Right cardiac atrium (tissue), 5 donors: Measurements from ENCODE around the gene STARD3. TPM values are rescaled to one million over a fixed set of nuclear protein-coding genes. Genes with fewer than 3 reads are reported as not detected.
A peak's percentile ranks its signal among the peaks of the same experiment; 100 is the strongest.

Experiments
- ATAC-seq, 2 donors: fragments of 200-7000 bp; cut with Tn5 transposase; one replicate each; pipeline versions ENCODE4 v1.8.0 to v1.9.1; 2020; ENCODE audit warnings: moderate library complexity in 2 of 2, mild to moderate bottlenecking in 1 of 2
- DNase-seq, 3 donors: peaks; one replicate each; pipeline ENCODE4 v3.0.0-alpha.2; 2020
- H3K27ac ChIP-seq: one replicate; pipeline ENCODE4 v1.5.1; 2013; ENCODE audit warnings: mild to moderate bottlenecking, low read length, control low read depth, moderate library complexity
- H3K27me3 ChIP-seq: one replicate; pipeline ENCODE4 v1.6.1; 2013; ENCODE audit not compliant: control insufficient read depth, insufficient read depth
- H3K4me1 ChIP-seq: one replicate; pipeline ENCODE4 v1.6.1; 2013; ENCODE audit warnings: low read length; ENCODE audit not compliant: control insufficient read depth, insufficient read depth
- H3K4me3 ChIP-seq: one replicate; pipeline ENCODE4 v1.5.1; 2013; ENCODE audit warnings: low read length, control low read depth
- H3K9me3 ChIP-seq: one replicate; pipeline ENCODE4 v1.6.1; 2013; ENCODE audit warnings: low read length; ENCODE audit not compliant: control insufficient read depth
- WGBS: extraction: QIAGEN DNeasy Blood & Tissue Kit; methylation state at CpG from one replicate; pipeline ENCODE4 v1.1.7; 2013; 5-methylcytosine and 5-hydroxymethylcytosine counted together
- intact Hi-C, 4 donors: fragments of 100-400 bp; cut with DNase I; formaldehyde crosslinking; loops; one replicate each; pipeline versions ENCODE4 v1.11.0 to v1.14.0; 2022 to 2023
- polyA plus RNA-seq: library from polyadenylated mRNA; stranded (reverse); fragments of 200-250 nt; gene quantifications from one replicate; pipeline ENCODE4 v1.2.3, GENCODE V29; 2013
- total RNA-seq, 4 donors: library from RNA; stranded (reverse); fragmentation: NEBNext Ultra II Directional; extraction: Animal tissue kit (Norgen Biotek cat#: 25700); gene quantifications; one replicate each; pipeline ENCODE4 v1.2.1, GENCODE V29; 2021
- donor health status: healthy with polysubstance abuse.
- donor health status: DM: no; HTN: yes; CAD: no.
- donor health status: DM: no; HTN: no; CAD: no.
- donor health status: DM: no; HTN: yes; CAD: no; lungs with severe emphysema.
- donor health status: DM: yes; HTN: yes; CAD: no.

Gene STARD3
- total and polyA plus RNA-seq, 5 donors = 19.2 to 26.2 (median 22.7) TPM

DNA sequence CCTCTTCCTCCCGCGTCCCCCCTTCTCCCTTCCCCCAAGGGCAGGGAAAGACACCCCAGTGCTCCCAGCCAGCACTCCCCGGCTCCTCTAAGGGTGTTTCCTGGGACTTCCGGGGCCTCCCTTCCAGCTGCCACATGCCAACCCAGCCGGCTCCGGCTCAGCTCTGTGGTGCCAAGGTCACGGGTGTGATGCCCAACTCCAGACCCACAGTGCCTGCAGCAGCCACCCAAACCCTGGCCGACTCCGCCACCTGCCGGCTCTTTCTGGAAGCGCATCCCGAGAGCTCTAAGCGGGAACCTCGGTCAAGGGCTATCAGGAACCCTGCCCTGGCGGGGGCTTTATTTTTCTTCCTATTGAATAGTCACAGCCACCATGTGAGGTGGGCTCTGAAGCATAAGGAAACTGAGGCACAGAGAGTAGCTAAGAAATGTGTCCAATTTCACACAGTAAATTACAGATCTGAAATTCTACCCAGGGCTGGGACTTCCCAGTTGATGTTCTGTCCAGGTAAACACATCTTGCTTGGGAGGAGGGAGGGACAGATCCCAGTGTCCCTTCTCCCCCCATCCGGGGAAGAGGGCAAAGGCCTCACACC is 13.5 kb upstream of the STARD3 start:
- Histone ChIP-seq H3K4me1 (peaks cover 2% of the 10 kb centered on the region), H3K27me3 (no peaks in the 10 kb centered on the region), H3K4me3 (no peak overlapping the region), H3K9me3 (no peaks in the 10 kb centered on the region), H3K27ac (no peak overlapping the region)
- DNase-seq = peak; percentile 83 to 95 (median 95)
- ATAC-seq = peak; percentile 67 to 71
- intact Hi-C loops = loop anchor here (2.0 to 10.0 kb wide), 5 partner anchors 51 to 129 kb away; no protein-coding TSS in a partner anchor
- 4% methylated on average over 16 of the region's 16 CpGs for WGBS

DNA sequence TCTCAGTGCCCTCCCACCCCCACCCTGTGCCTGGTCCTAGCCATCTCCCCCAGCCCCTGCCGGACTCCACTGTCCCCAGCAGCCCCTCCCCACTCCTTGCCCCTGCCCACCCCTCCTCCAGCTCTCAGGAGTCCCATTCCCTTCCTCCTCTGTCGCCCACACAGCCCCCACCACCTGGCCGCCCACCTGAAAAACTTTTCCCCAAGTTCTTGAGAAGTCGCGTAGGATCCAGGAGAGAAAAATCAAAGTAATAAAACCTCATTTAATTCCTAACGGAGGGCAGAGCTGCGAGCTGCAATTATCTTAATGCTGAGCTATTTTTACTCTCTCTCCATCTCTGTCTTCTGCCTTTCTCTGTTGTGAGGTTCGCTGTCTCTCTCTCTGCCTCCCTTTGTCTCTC is 12.6 kb upstream of the STARD3 start:
- ATAC-seq (no peak), DNase-seq (no peak)
- Histone ChIP-seq H3K4me1 (peaks cover 2% of the 10 kb centered on the region), H3K4me3 (no peak overlapping the region), H3K27me3 (no peaks in the 10 kb centered on the region), H3K27ac (no peak overlapping the region), H3K9me3 (no peaks in the 10 kb centered on the region)
- WGBS = 74% methylated on average over 8 of the region's 8 CpGs
- intact Hi-C loops = loop anchor here in 3 of 4 donors (5.0 to 10.0 kb wide), 4 partner anchors 50 to 128 kb away; no protein-coding TSS in a partner anchor

DNA sequence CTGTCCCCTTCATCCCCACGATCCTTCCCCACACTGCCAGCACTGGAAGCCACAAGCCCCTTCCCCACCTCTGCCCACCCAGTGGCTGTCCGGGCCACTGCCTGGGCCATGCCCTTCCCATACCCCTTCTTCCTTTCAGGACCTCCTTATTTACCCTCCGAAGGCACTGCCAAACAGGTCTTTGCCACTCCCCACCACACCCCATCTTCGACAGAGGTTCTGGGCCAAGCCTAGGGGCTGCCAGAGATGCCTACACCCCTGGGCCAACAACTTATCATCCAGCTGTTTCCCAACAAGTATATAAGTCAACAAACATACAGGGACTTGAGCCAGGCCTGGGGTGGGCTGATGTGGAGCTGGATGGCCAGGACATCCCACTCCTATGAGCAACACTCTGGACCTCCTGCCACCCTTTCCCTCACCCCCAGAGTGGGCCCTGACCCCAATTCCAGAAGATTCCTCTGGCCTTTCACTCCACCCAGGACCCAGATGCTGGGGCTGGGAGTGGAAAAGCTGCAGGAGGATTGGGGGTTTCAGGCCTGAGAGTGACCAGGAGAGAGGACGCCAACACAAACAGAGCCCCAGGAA is 11.7 kb upstream of the STARD3 start:
- 47% methylated on average over 5 of the region's 5 CpGs for WGBS
- H3K9me3 ChIP-seq = no peaks in the 10 kb centered on the region
- no peaks in the 10 kb centered on the region for H3K27me3 ChIP-seq
- intact Hi-C loops = loop anchor here in 1 of 4 donors (10.0 kb wide), 1 partner anchor 50 kb away; no protein-coding TSS in a partner anchor
- no peak for DNase-seq
- ATAC-seq = no peak
- H3K4me1 ChIP-seq = peaks cover 2% of the 10 kb centered on the region
- H3K4me3 ChIP-seq = no peak overlapping the region
- H3K27ac ChIP-seq = no peak overlapping the region

DNA sequence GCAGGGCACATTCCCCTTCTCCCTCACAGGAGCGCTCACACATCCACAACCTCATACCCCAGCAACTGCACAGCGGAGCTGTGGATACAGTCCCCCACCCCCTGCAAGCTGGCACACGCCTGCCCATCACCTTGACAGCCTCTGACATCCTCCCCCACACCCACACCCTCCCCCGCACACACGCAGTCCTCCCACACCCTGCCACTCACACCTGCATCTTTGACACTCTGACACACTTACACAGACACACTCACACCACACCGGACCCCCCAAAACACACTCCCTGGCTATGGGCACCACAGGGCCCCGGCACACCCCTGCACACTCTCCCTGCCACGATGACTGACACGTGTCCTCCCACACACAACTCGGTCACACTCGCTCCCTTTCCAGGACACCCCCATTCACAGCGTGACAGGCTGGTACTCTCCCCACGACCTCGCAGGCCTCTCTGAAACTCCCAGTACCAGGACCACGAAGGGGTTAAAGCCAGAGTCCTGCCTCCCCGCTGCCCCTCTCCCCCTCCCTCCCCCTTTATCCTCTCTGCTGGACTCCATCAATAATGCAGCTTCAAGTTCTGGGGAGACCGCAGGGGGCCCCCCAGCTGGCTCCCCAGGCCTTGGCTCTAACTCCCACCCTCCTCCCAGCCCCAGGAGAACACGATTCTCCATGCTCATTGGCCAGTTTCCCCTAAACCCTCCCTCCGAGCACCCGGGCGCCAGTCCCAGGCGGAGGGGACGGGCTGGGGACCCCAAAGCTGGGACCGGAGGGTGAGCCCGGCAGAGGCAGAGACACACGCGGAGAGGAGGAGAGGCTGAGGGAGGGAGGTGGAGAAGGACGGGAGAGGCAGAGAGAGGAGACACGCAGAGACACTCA is 10.5 kb upstream of the STARD3 start, which contains the start of gene PPP1R1B:
TSS of gene PPP1R1B (plus strand) at position 782 of the 876 bp plus-strand sequence. CDS start 441 bp downstream, outside the sequence.
- ATAC-seq = no peak
- intact Hi-C loops = loop anchor here in 1 of 4 donors (10.0 kb wide), 1 partner anchor 48 kb away; no protein-coding TSS in a partner anchor
- Histone ChIP-seq H3K9me3 (no peaks in the 10 kb centered on the region), H3K4me1 (peaks cover 2% of the 10 kb centered on the region), H3K27me3 (no peaks in the 10 kb centered on the region), H3K27ac (no peak within 1 kb of the TSS), H3K4me3 (peak within 1 kb of the TSS; percentile 33)
- 20% methylated on average over 29 of the region's 29 CpGs for WGBS
- DNase-seq = no peak

DNA sequence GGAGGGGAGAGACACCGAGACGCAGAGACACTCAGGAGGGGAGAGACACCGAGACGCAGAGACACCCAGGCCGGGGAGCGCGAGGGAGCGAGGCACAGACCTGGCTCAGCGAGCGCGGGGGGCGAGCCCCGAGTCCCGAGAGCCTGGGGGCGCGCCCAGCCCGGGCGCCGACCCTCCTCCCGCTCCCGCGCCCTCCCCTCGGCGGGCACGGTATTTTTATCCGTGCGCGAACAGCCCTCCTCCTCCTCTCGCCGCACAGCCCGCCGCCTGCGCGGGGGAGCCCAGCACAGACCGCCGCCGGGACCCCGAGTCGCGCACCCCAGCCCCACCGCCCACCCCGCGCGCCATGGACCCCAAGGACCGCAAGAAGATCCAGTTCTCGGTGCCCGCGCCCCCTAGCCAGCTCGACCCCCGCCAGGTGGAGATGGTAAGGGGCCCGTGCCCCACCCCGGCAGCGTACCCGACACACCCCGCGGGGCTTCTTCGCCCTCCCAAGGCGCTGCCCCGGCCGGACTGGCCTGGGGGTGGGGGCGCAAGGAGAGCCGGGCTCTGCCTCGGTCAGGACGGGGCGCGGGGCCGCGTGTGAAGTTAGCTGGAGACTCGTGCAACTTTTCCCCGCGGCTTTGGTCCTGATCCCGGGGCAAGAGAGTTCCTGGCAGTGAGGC is 9.8 kb upstream of the STARD3 start:
- ATAC-seq (no peak), DNase-seq (no peak)
- WGBS = 2% methylated on average over 72 of the region's 72 CpGs
- Histone ChIP-seq H3K4me3 (peak overlapping the region; percentile 33), H3K27ac (no peak overlapping the region), H3K4me1 (peaks cover 2% of the 10 kb centered on the region), H3K27me3 (no peaks in the 10 kb centered on the region), H3K9me3 (no peaks in the 10 kb centered on the region)
- intact Hi-C loops = loop anchor here in 1 of 4 donors (10.0 kb wide), 1 partner anchor 48 kb away; no protein-coding TSS in a partner anchor

DNA sequence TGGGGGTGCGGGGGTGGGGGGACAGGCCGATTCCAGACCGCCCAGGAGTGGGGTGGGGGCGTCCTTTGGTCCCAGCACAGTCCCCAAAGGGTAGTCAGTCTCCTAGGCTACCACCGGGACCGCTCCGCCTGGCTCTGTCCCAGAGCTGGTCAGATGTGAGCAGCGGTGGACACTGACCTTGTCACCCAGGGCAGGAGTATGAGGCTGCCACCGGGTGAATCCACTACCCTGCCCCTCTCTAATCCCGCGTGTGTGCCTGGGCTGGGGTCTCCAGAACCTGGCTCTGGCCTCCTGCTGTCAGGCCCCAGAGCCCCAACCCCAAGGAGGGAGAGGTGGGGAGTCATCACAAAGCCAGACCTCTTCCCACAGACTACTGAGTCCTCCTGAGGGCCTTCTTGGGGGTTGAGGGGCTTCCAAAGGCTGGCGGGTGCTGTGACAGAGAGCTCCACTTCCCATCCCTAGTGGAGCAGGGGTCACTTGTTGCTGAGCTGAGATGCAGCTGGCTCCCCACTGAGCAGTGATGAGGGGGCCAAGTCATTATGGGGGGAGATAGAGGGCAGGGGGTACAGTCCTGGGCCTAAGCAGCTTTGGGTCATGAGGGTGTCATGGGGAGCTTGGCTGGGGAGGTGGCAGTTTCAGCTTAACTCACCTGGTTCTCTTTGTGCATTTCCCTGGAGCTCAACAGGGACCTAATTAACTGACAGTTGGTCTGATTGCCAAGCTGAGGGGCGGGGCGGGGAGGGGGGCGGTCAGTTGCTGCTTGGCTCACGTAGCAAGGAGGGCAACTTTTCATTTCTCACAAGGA is 9.0 kb upstream of the STARD3 start:
- H3K4me3 ChIP-seq = peak overlapping the region; percentile 33
- intact Hi-C loops = loop anchor here in 1 of 4 donors (10.0 kb wide), 1 partner anchor 47 kb away; no protein-coding TSS in a partner anchor
- ATAC-seq = no peak
- DNase-seq = no peak
- no peak overlapping the region for H3K27ac ChIP-seq
- H3K27me3 ChIP-seq = no peaks in the 10 kb centered on the region
- H3K9me3 ChIP-seq = no peaks in the 10 kb centered on the region
- peaks cover 2% of the 10 kb centered on the region for H3K4me1 ChIP-seq
- WGBS = 56% methylated on average over 16 of the region's 16 CpGs

DNA sequence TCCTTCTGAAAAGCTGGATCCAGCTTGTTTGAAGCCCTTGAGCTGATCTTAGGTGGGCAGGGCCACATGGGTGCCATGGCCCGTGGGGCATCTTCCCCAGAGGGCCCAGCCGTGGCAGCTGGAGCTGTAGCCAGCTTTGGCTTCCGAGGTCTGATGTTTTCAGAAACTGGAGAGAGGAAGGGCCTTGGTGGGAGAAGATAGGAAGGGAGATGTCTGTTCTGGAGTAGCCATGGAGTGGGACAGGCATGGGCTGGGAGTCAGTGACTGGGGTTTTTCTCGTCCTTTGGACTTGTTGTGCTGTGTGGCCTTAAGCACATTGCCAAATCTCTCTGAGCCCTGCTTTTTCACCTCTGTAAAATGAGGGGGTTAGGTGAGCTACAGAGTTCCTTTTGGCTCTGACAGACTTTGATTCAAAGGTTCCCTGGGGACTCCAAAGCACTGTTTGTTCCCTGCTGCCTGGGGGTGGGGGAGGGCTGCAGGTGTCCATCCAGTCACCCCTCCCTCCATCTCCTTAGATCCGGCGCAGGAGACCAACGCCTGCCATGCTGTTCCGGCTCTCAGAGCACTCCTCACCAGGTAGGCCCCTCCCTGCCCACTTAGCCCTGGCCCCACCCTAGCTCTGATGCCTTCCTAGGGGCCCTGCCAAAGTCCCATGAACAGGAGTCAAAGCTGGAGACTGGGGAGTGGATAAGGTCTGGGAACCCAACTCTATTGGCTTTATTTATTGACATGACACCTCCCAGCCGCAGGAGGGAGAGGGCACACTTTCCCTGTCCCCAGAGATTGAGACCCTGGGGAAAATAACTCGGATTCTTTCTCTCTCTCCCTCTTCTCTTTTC is 8.1 kb upstream of the STARD3 start:
- no peak overlapping the region for H3K27ac ChIP-seq
- 62% methylated on average over 10 of the region's 10 CpGs for WGBS
- H3K4me1 ChIP-seq = peaks cover 2% of the 10 kb centered on the region
- no peak for ATAC-seq
- H3K4me3 ChIP-seq = no peak overlapping the region
- intact Hi-C loops = loop anchor here in 1 of 4 donors (10.0 kb wide), 1 partner anchor 46 kb away; no protein-coding TSS in a partner anchor
- H3K27me3 ChIP-seq = no peaks in the 10 kb centered on the region
- no peaks in the 10 kb centered on the region for H3K9me3 ChIP-seq
- no peak for DNase-seq

DNA sequence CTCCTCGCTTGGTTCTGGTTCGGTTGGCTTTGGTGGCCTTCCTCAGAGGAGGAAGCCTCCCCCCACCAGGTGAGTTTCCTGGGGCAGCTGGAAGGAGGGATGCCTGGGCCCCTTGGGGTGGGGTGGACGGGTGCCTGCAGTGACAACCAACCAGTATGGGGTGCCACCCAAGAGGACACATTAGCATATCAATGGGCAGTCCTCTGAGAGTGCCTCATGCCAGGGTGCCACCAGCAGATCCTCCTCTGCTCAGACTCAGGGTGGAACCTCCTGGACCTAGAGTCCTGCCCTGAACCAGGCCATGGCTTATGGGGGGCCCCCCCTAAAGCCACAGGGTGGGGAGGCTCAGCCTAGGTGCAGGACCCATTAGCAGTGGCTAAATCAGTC is 7.5 kb upstream of the STARD3 start:
- ATAC-seq (no peak), DNase-seq (no peak)
- 73% methylated on average over 3 of the region's 3 CpGs for WGBS
- intact Hi-C loops = loop anchor here in 1 of 4 donors (10.0 kb wide), 1 partner anchor 45 kb away; no protein-coding TSS in a partner anchor
- peaks cover 2% of the 10 kb centered on the region for H3K4me1 ChIP-seq
- no peaks in the 10 kb centered on the region for H3K9me3 ChIP-seq
- no peak overlapping the region for H3K27ac ChIP-seq
- H3K4me3 ChIP-seq = no peak overlapping the region
- no peaks in the 10 kb centered on the region for H3K27me3 ChIP-seq

DNA sequence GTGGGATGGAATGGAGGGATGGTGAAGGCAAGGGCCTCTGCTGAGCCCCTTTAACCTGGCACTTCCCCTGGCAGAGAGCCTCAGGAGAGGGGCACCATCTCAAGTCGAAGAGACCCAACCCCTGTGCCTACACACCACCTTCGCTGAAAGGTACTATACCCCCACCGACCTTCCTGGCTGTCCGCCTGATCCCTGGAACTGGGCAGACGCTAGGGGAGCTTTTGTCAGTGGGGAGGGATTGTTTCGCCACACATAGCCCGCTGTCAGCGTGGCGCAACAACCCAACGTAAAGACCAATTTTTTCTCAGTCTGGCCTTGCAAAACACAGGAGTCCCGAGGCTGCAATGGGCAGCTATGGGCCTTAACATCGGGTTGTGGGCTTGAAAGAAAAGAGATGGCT is 7.0 kb upstream of the STARD3 start:
- DNase-seq = no peak
- intact Hi-C loops = loop anchor here in 1 of 4 donors (10.0 kb wide), 1 partner anchor 45 kb away; no protein-coding TSS in a partner anchor

More for the DNA sequence above, 7.0 kb upstream of the STARD3 start:
- no peak for ATAC-seq
- no peaks in the 10 kb centered on the region for H3K9me3 ChIP-seq
- H3K27me3 ChIP-seq = no peaks in the 10 kb centered on the region
- H3K27ac ChIP-seq = no peak overlapping the region
- 76% methylated on average over 12 of the region's 12 CpGs for WGBS
- no peak overlapping the region for H3K4me3 ChIP-seq
- peaks cover 2% of the 10 kb centered on the region for H3K4me1 ChIP-seq
